ENCODE measurements around the gene SFXN4. TPM values are rescaled to one million over a fixed set of nuclear protein-coding genes. Genes with fewer than 3 reads are reported as not detected.

SFXN4 gene
- total RNA-seq, 3 donors from 2014 or later = 14.6 to 25.2 (median 18.6) TPM

GRCh38 chr10:119198438-119198837, 32.9 kb upstream of the SFXN4 start:
- H3K4me1 ChIP-seq = no peaks in the 10 kb centered on the region
- no peak for DNase-seq (ENCODE audit: low spot score in 2 of 2)
- H3K36me3 ChIP-seq = no peaks in the 10 kb centered on the region
- no peaks in the 10 kb centered on the region for H3K9me3 ChIP-seq
- no peak overlapping the region for H3K27ac ChIP-seq
- intact Hi-C loops (cut with DNase I; ENCODE audit: low total_unique reads) = no loop called here
- no peak overlapping the region for H3K4me3 ChIP-seq
- H3K27me3 ChIP-seq = no peaks in the 10 kb centered on the region
- TF ChIP-seq, protein P1, sequence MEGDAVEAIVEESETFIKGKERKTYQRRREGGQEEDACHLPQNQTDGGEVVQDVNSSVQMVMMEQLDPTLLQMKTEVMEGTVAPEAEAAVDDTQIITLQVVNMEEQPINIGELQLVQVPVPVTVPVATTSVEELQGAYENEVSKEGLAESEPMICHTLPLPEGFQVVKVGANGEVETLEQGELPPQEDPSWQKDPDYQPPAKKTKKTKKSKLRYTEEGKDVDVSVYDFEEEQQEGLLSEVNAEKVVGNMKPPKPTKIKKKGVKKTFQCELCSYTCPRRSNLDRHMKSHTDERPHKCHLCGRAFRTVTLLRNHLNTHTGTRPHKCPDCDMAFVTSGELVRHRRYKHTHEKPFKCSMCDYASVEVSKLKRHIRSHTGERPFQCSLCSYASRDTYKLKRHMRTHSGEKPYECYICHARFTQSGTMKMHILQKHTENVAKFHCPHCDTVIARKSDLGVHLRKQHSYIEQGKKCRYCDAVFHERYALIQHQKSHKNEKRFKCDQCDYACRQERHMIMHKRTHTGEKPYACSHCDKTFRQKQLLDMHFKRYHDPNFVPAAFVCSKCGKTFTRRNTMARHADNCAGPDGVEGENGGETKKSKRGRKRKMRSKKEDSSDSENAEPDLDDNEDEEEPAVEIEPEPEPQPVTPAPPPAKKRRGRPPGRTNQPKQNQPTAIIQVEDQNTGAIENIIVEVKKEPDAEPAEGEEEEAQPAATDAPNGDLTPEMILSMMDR (IDR thresholded peaks at IDR 0.05) = no peak
- TF ChIP-seq POLR2A (IDR thresholded peaks at IDR 0.05) (no peak), POLR2AphosphoS5 (IDR thresholded peaks at IDR 0.05) (no peak)

GRCh38 chr10:119197921-119198320, 32.4 kb upstream of the SFXN4 start:
- Histone ChIP-seq H3K36me3 (no peaks in the 10 kb centered on the region), H3K9me3 (no peaks in the 10 kb centered on the region), H3K4me1 (no peaks in the 10 kb centered on the region), H3K4me3 (no peak overlapping the region), H3K27me3 (no peaks in the 10 kb centered on the region), H3K27ac (no peak overlapping the region)
- TF ChIP-seq POLR2A (IDR thresholded peaks at IDR 0.05) (no peak), POLR2AphosphoS5 (IDR thresholded peaks at IDR 0.05) (no peak)
- TF ChIP-seq, protein P1 (IDR thresholded peaks at IDR 0.05) = no peak
- no peak for DNase-seq (ENCODE audit: low spot score in 2 of 2)
- intact Hi-C loops (cut with DNase I; ENCODE audit: low total_unique reads) = no loop called here

- TF ChIP-seq POLR2A (IDR thresholded peaks at IDR 0.05) = no peak
- TF ChIP-seq, protein P1 (IDR thresholded peaks at IDR 0.05) = no peak
- no peak for TF ChIP-seq POLR2AphosphoS5 (IDR thresholded peaks at IDR 0.05)
- H3K9me3 ChIP-seq = no peaks in the 10 kb centered on the region
- no peaks in the 10 kb centered on the region for H3K27me3 ChIP-seq
- H3K27ac ChIP-seq = no peak overlapping the region
- no peaks in the 10 kb centered on the region for H3K36me3 ChIP-seq
- no peak overlapping the region for H3K4me3 ChIP-seq
- no peak for DNase-seq (ENCODE audit: low spot score in 2 of 2)
- no peaks in the 10 kb centered on the region for H3K4me1 ChIP-seq
- intact Hi-C loops (cut with DNase I; ENCODE audit: low total_unique reads) = no loop called here
These were observed 26.4 kb upstream of the SFXN4 start for GRCh38 chr10:119191881-119192280.

- no peak for DNase-seq (ENCODE audit: low spot score in 2 of 2)
- no peak overlapping the region for H3K4me3 ChIP-seq
These were observed 25.7 kb upstream of the SFXN4 start for GRCh38 chr10:119190954-119191785.

DNA sequence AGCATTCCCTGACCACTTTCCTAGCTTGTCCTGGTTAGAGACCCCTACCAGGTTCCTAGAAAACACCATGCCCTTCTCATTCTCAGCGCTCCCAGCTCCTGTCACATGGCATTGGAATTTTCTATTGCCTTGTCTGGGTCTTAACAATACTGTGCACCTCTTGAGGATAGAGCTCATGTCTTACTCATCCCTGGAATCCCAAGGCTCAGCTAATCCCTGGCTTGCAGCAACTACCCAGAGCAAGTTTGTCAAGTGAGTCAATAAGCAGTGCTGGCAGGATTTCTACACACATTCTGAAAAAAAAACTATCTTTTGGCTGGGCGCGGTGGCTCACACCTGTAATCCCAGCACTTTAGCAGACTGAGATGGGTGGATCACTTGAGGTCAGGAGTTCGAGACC, 24.8 kb upstream of the SFXN4 start:
- no peak for DNase-seq (ENCODE audit: low spot score in 2 of 2)
- intact Hi-C loops (cut with DNase I; ENCODE audit: low total_unique reads) = no loop called here
- Histone ChIP-seq H3K9me3 (no peaks in the 10 kb centered on the region), H3K4me1 (no peaks in the 10 kb centered on the region), H3K27ac (no peak overlapping the region), H3K4me3 (no peak overlapping the region), H3K27me3 (no peaks in the 10 kb centered on the region), H3K36me3 (no peaks in the 10 kb centered on the region)
- TF ChIP-seq, protein P1 (IDR thresholded peaks at IDR 0.05) = no peak
- TF ChIP-seq POLR2AphosphoS5 (IDR thresholded peaks at IDR 0.05) (no peak), POLR2A (IDR thresholded peaks at IDR 0.05) (no peak)

More at GRCh38 chr10:119190954-119191785, 25.7 kb upstream of the SFXN4 start:
- H3K4me1 ChIP-seq = no peaks in the 10 kb centered on the region
- H3K36me3 ChIP-seq = no peaks in the 10 kb centered on the region
- TF ChIP-seq POLR2AphosphoS5 (IDR thresholded peaks at IDR 0.05) (no peak), POLR2A (IDR thresholded peaks at IDR 0.05) (no peak)
- TF ChIP-seq, protein P1 (IDR thresholded peaks at IDR 0.05) = no peak
- intact Hi-C loops (cut with DNase I; ENCODE audit: low total_unique reads) = no loop called here
- H3K27me3 ChIP-seq = no peaks in the 10 kb centered on the region
- H3K9me3 ChIP-seq = no peaks in the 10 kb centered on the region
- H3K27ac ChIP-seq = no peak overlapping the region
